SU-DHL-6 (cell line): ENCODE results near the gene CHRNB1.

Experiments
- H2AFZ ChIP-seq: fragments of 200-600 bp; sonication (generic); 2 replicates; pipeline ENCODE4 v1.6.1; 2014; ENCODE audit warnings: low read depth, mild to moderate bottlenecking, moderate library complexity, mixed read lengths, antibody characterized with exemption, low read length; ENCODE audit not compliant: severe bottlenecking
- H3F3A ChIP-seq: fragments of 200-600 bp; shearing (Covaris generic); 2 replicates; pipeline ENCODE4 v1.6.0; 2016; ENCODE audit warnings: antibody characterized with exemption, mild to moderate bottlenecking; ENCODE audit not compliant: insufficient read depth
- H3K27ac ChIP-seq: fragments of 200-600 bp; sonication (generic); 2 replicates; pipeline ENCODE4 v1.5.1; 2016; ENCODE audit warnings: low read depth, mild to moderate bottlenecking, low read length, moderate library complexity, mixed read lengths
- H3K27me3 ChIP-seq: fragments of 200-600 bp; sonication (generic), shearing (Covaris generic); 2 replicates; pipeline ENCODE4 v1.6.0; 2014; ENCODE audit warnings: mild to moderate bottlenecking, low read length
- H3K36me3 ChIP-seq: fragments of 200-600 bp; sonication (generic); 2 replicates; pipeline ENCODE4 v1.6.1; 2014; ENCODE audit warnings: mild to moderate bottlenecking, low read length, mixed read lengths
- H3K4me2 ChIP-seq: fragments of 300-600, 200-600 bp; shearing (Covaris generic), sonication (generic); 2 replicates; pipeline ENCODE4 v1.6.0; 2014; ENCODE audit warnings: low read length, low read depth, mild to moderate bottlenecking; ENCODE audit not compliant: poor library complexity, severe bottlenecking
- H3K4me3 ChIP-seq: fragments of 200-600 bp; sonication (generic); 2 replicates; pipeline ENCODE4 v1.5.1; 2014; ENCODE audit warnings: antibody characterized with exemption, low read length, mild to moderate bottlenecking, mixed read lengths; ENCODE audit not compliant: insufficient read depth, poor library complexity, severe bottlenecking
- H3K79me2 ChIP-seq: fragments of 200-600 bp; sonication (generic); 2 replicates; pipeline ENCODE4 v1.6.1; 2014; ENCODE audit warnings: mild to moderate bottlenecking, low read length, moderate library complexity; ENCODE audit not compliant: insufficient read depth
- H3K9ac ChIP-seq: fragments of 200-600 bp; sonication (generic); 2 replicates; pipeline ENCODE4 v1.7.0; 2014; ENCODE audit warnings: mild to moderate bottlenecking, low read length
- H3K9me2 ChIP-seq: fragments of 200-600 bp; sonication (generic); replicated peaks from 2 replicates; pipeline ENCODE4 v1.6.1; 2014; ENCODE audit warnings: low read length; ENCODE audit not compliant: insufficient read depth
- H3K9me3 ChIP-seq: fragments of 200-600 bp; sonication (generic); 2 replicates; pipeline ENCODE4 v1.6.1; 2014; ENCODE audit warnings: low read length, mixed read lengths; ENCODE audit not compliant: insufficient read depth
- H4K20me1 ChIP-seq: fragments of 200-600 bp; sonication (generic); 2 replicates; pipeline ENCODE4 v1.6.1; 2014; ENCODE audit warnings: low read depth, mild to moderate bottlenecking, antibody characterized with exemption, low read length, moderate library complexity, mixed read lengths
- CTCF ChIP-seq: fragments of 200-600 bp; sonication (generic); IDR thresholded peaks from one replicate; pipeline ENCODE4 v1.5.1; 2017; ENCODE audit warnings: antibody characterized with exemption, mild to moderate bottlenecking, low read length, moderate library complexity; ENCODE audit not compliant: insufficient read depth, poor library complexity, severe bottlenecking
- EZH2phosphoT487 ChIP-seq: fragments of 200-600 bp; sonication (generic), shearing (Covaris generic); conservative IDR thresholded peaks from 2 replicates; pipeline ENCODE4 v1.6.1; 2018; ENCODE audit warnings: mild to moderate bottlenecking, antibody characterized with exemption, low read length, moderate library complexity, mixed read lengths

CHRNB1 gene

GRCh38 chr17:7497228-7497627 lies 52.4 kb downstream of the CHRNB1 start:
- H3K36me3 ChIP-seq: peaks cover 5% of the 10 kb centered on the region
- 0 out of 2 replicates have a peak, but pooled peaks cover 3% of the 10 kb centered on the region for H4K20me1 ChIP-seq

GRCh38 chr17:7497636-7498035 lies 52.8 kb downstream of the CHRNB1 start:
- no peak overlapping the region for H2AFZ ChIP-seq
- H3K36me3 ChIP-seq: peaks cover 5% of the 10 kb centered on the region
- H3K9me3 ChIP-seq: no peaks in the 10 kb centered on the region
- peaks cover 36% of the 10 kb centered on the region for H3K79me2 ChIP-seq
- H3K27me3 ChIP-seq: no peaks in the 10 kb centered on the region
- H3K4me3 ChIP-seq: no peak overlapping the region
- TF ChIP-seq CTCF (no peak), EZH2phosphoT487 (no peak)
- no peak overlapping the region for H3K9ac ChIP-seq
- H3K27ac ChIP-seq: no peak overlapping the region
- 0 out of 2 replicates have a peak, but pooled peaks cover 3% of the 10 kb centered on the region for H4K20me1 ChIP-seq
- H3K9me2 ChIP-seq: no peaks in the 10 kb centered on the region
- H3F3A ChIP-seq: no peaks in the 10 kb centered on the region
- H3K4me2 ChIP-seq: no peak overlapping the region

More at GRCh38 chr17:7497228-7497627, 52.4 kb downstream of the CHRNB1 start:
- no peaks in the 10 kb centered on the region for H3K9me2 ChIP-seq
- H3F3A ChIP-seq: no peaks in the 10 kb centered on the region
- no peak for TF ChIP-seq EZH2phosphoT487
- no peak overlapping the region for H3K4me2 ChIP-seq
- H3K4me3 ChIP-seq: no peak overlapping the region
- no peak overlapping the region for H2AFZ ChIP-seq
- no peaks in the 10 kb centered on the region for H3K9me3 ChIP-seq
- peaks cover 40% of the 10 kb centered on the region for H3K79me2 ChIP-seq
- no peaks in the 10 kb centered on the region for H3K27me3 ChIP-seq
- H3K9ac ChIP-seq: no peak overlapping the region
- no peak overlapping the region for H3K27ac ChIP-seq

GRCh38 chr17:7499161-7499560 lies 54.3 kb downstream of the CHRNB1 start:
- Histone ChIP-seq H3K4me3 (no peak overlapping the region), H3K4me2 (no peak overlapping the region), H2AFZ (no peak overlapping the region), H4K20me1 (0 out of 2 replicates have a peak, but pooled peaks cover 3% of the 10 kb centered on the region), H3K36me3 (peaks cover 8% of the 10 kb centered on the region), H3K9ac (no peak overlapping the region), H3F3A (no peaks in the 10 kb centered on the region), H3K9me2 (no peaks in the 10 kb centered on the region), H3K27ac (no peak overlapping the region), H3K79me2 (peaks cover 21% of the 10 kb centered on the region), H3K27me3 (no peaks in the 10 kb centered on the region), H3K9me3 (no peaks in the 10 kb centered on the region)
- TF ChIP-seq CTCF (no peak), EZH2phosphoT487 (no peak)

GRCh38 chr17:7501729-7502128 lies 56.9 kb downstream of the CHRNB1 start:
- Histone ChIP-seq H3K4me3 (no peak overlapping the region), H3K79me2 (no peaks in the 10 kb centered on the region), H2AFZ (no peak overlapping the region), H3K9me3 (no peaks in the 10 kb centered on the region), H4K20me1 (no peaks in the 10 kb centered on the region), H3K4me2 (no peak overlapping the region), H3K27me3 (no peaks in the 10 kb centered on the region), H3K27ac (no peak overlapping the region), H3K9ac (no peak overlapping the region), H3K9me2 (no peaks in the 10 kb centered on the region), H3K36me3 (peaks cover 16% of the 10 kb centered on the region), H3F3A (0 out of 2 replicates have a peak, but pooled peaks cover 5% of the 10 kb centered on the region)
- TF ChIP-seq CTCF (no peak), EZH2phosphoT487 (no peak)
